Measurements from ENCODE around the gene PXK.
"Not testable (repeated sequence)": the region's sequence is repeated elsewhere in the genome, so short reads cannot be mapped to it uniquely, and the experiment has no call there.

PXK gene

GRCh38 chr3:58414538-58415197 lies 82.0 kb downstream of the PXK start:
- peak in 14 of 58 donors; percentile 7 to 56 (median 18) for DNase-seq

GRCh38 chr3:58416191-58416590 lies 83.5 kb downstream of the PXK start:
- no peak for DNase-seq

GRCh38 chr3:58417075-58417474 lies 84.4 kb downstream of the PXK start:
- DNase-seq, result no peak

- no peak for DNase-seq
Observed at GRCh38 chr3:58418227-58418626, 85.5 kb downstream of the PXK start.

- DNase-seq, result no peak
Observed at GRCh38 chr3:58419780-58420507, 87.3 kb downstream of the PXK start.

- DNase-seq, result no peak
Observed at GRCh38 chr3:58421004-58421403, 88.3 kb downstream of the PXK start.

GRCh38 chr3:58422756-58423325 lies 90.1 kb downstream of the PXK start:
- DNase-seq, result peak in 3 of 58 donors; percentile 8 to 15 (median 11)

GRCh38 chr3:58424613-58425012 lies 91.9 kb downstream of the PXK start:
- no peak for DNase-seq

GRCh38 chr3:58425782-58426181 lies 93.1 kb downstream of the PXK start:
- DNase-seq, result no peak

- no peak for DNase-seq
Observed at GRCh38 chr3:58427661-58428361, 95.1 kb downstream of the PXK start.

- no peak for DNase-seq
Observed at GRCh38 chr3:58429657-58430056, 97.0 kb downstream of the PXK start.

- no peak for DNase-seq
Observed at GRCh38 chr3:58432905-58433304, 100.2 kb downstream of the PXK start.

GRCh38 chr3:58433400-58434167 lies 100.9 kb downstream of the PXK start, which contains the start of gene PDHB:
TSS of gene PDHB (minus strand) at chr3:58433832. CDS start at chr3:58433809, 23 bp downstream.
- peak; percentile 31 to 97 (median 93) for DNase-seq

- no peak for DNase-seq
Observed at GRCh38 chr3:58434168-58434504, 101.4 kb downstream of the PXK start.

- DNase-seq, result no peak
Observed at GRCh38 chr3:58434511-58434910, 101.8 kb downstream of the PXK start.

GRCh38 chr3:58434990-58435389 lies 102.3 kb downstream of the PXK start:
- DNase-seq, result peak in 1 of 58 donors; percentile 10

- not testable (repeated sequence) for DNase-seq
Observed at GRCh38 chr3:58437276-58437675, 104.6 kb downstream of the PXK start.

GRCh38 chr3:58440996-58441355 lies 108.3 kb downstream of the PXK start:
- DNase-seq, result not testable (repeated sequence)

GRCh38 chr3:58441514-58442450 lies 109.1 kb downstream of the PXK start:
- DNase-seq, result no peak

- no peak for DNase-seq
Observed at GRCh38 chr3:58452176-58452575, 119.5 kb downstream of the PXK start.

Measured in anterior cingulate cortex (tissue), 58 donors.